HUES48 (cell line): ENCODE measurements around the gene RUNX1.

Experiments
- H3K27ac ChIP-seq: one replicate; pipeline ENCODE4 v1.7.0; 2013; ENCODE audit warnings: low read depth, low read length, inconsistent platforms
- H3K27me3 ChIP-seq: 2 replicates; pipeline ENCODE4 v1.6.1; 2013; ENCODE audit warnings: mild to moderate bottlenecking, low read length; ENCODE audit not compliant: control insufficient read depth, insufficient read depth
- H3K36me3 ChIP-seq: 2 replicates; pipeline ENCODE4 v1.6.1; 2013; ENCODE audit warnings: low read length; ENCODE audit not compliant: control insufficient read depth, insufficient read depth
- H3K4me1 ChIP-seq: 2 replicates; pipeline ENCODE4 v1.6.1; 2013; ENCODE audit warnings: mild to moderate bottlenecking, low read length; ENCODE audit not compliant: control insufficient read depth, insufficient read depth
- H3K4me3 ChIP-seq: 2 replicates; pipeline ENCODE4 v1.5.1; 2013; ENCODE audit warnings: mild to moderate bottlenecking, low read depth, low read length
- H3K9ac ChIP-seq: 2 replicates; pipeline ENCODE4 v1.6.1; 2013; ENCODE audit warnings: mild to moderate bottlenecking, low read depth, low read length, moderate library complexity
- H3K9me3 ChIP-seq: 2 replicates; pipeline ENCODE4 v1.6.1; 2013; ENCODE audit warnings: low read length; ENCODE audit not compliant: control insufficient read depth, insufficient read depth

Gene RUNX1

GRCh38 chr21:35081861-35082260 is 32.8 kb upstream of the RUNX1 start:
- Histone ChIP-seq H3K36me3 (no peaks in the 10 kb centered on the region), H3K4me1 (no peaks in the 10 kb centered on the region), H3K27ac (no peak overlapping the region), H3K4me3 (no peak overlapping the region), H3K9me3 (no peaks in the 10 kb centered on the region), H3K27me3 (no peaks in the 10 kb centered on the region), H3K9ac (no peak overlapping the region)

DNA sequence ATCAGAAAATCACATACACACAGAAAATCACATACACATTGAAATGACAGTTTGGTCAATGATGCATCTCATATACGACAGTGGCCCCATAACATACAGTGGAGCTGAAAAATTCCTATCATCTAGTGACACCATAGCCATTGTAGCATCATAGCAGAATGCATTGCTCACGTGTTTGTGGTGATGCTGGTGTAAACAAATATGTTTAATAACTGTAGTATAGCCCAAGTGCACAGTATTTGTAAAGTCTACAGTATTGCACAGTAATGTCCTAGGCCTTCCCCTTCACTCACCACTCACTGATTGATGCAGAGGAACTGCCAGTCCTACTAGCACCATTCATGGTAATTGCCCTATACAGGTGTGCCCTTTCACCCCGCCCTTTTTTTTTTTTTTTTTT is 30.1 kb upstream of the RUNX1 start:
- Histone ChIP-seq H3K9ac (no peak overlapping the region), H3K27me3 (no peaks in the 10 kb centered on the region), H3K9me3 (no peaks in the 10 kb centered on the region), H3K4me3 (no peak overlapping the region), H3K4me1 (no peaks in the 10 kb centered on the region), H3K36me3 (no peaks in the 10 kb centered on the region), H3K27ac (no peak overlapping the region)

DNA sequence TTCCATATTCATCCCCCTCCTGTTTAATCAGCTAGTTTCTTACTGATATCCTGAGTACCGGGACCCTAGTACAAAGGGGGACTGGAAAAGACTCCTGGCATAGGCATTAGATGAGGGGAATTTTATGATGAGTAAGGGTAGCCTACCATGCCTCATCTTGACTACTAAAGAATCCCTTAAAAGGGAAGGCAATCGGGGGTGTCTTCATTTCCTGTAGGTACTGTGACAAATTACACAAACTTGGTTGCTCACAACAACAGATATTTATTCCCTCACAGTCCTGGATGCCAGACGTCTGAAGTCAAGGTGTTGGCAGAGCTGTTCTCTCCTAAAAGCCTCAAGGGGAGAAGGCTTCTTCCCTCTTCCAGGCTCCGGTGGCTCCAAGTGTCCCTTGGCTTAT is 28.9 kb upstream of the RUNX1 start:
- Histone ChIP-seq H3K4me1 (no peaks in the 10 kb centered on the region), H3K9ac (no peak overlapping the region), H3K27me3 (no peaks in the 10 kb centered on the region), H3K4me3 (no peak overlapping the region), H3K36me3 (no peaks in the 10 kb centered on the region), H3K27ac (no peak overlapping the region), H3K9me3 (no peaks in the 10 kb centered on the region)

DNA sequence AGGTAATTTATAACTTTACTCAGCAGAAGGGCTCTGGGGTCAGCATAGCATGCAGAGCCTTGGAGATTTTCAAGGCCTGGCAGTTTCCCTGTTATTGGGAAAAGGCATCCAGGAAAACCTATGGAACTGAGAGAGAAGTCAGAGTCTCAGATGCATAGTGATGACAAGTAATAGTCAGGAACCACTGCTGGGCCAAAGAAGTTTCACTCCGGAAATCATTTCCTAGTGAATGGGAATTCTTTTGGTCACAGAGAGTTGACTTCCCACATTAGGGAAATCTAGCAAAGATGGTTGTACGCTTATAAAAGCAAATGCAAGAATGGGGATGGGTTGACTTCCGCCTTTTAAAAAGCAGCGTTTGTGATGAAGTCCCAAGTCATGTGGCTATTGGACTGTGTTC is 28.4 kb upstream of the RUNX1 start:
- Histone ChIP-seq H3K36me3 (no peaks in the 10 kb centered on the region), H3K4me1 (no peaks in the 10 kb centered on the region), H3K9me3 (no peaks in the 10 kb centered on the region), H3K27me3 (no peaks in the 10 kb centered on the region), H3K27ac (no peak overlapping the region), H3K9ac (no peak overlapping the region), H3K4me3 (no peak overlapping the region)

DNA sequence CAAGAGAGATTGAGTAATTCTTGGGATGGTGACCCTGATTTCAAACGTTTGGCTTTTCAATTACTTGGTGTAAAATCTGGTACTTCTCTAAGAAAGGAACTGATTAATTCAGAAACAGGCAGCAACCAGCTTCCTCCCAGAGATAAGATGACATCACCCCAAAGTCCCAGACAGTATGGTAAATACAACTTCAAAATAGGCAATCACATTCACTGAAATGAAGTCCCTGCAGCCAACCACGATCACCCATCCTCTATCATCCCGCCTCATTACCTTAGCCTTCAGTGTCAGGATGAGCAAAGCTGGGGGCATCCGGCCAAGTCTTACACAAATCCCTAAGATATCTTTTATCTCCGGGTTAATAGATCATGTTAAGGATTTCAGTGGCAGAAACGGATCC is 26.4 kb upstream of the RUNX1 start:
- H3K27ac ChIP-seq = no peak overlapping the region
- no peaks in the 10 kb centered on the region for H3K4me1 ChIP-seq

DNA sequence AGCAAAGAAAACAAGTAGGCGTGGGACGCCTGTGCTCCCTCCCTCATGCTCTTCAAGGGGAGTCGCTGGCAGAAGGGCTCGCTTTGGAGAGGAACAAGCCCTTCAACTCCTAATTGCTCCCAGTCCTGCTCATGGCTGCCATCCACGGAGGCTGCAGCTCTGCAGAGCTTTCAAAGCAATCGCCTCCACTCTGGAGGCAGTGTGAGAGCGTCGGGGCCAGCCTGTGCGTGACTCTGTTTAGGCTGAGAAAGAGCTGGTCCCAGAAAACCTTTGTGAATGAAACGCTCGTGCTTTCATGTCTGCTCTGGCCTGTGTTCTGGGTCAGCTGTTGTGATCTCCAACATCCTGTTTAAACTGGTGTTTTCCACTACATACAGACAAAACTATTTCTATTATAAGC is 23.9 kb upstream of the RUNX1 start:
- no peaks in the 10 kb centered on the region for H3K4me1 ChIP-seq
- H3K9me3 ChIP-seq = no peaks in the 10 kb centered on the region
- no peak overlapping the region for H3K4me3 ChIP-seq
- no peaks in the 10 kb centered on the region for H3K36me3 ChIP-seq
- H3K9ac ChIP-seq = no peak overlapping the region
- H3K27me3 ChIP-seq = no peaks in the 10 kb centered on the region
- H3K27ac ChIP-seq = no peak overlapping the region

More for the DNA sequence above, 26.4 kb upstream of the RUNX1 start:
- H3K36me3 ChIP-seq = no peaks in the 10 kb centered on the region
- H3K27me3 ChIP-seq = no peaks in the 10 kb centered on the region
- no peak overlapping the region for H3K9ac ChIP-seq
- H3K4me3 ChIP-seq = no peak overlapping the region
- no peaks in the 10 kb centered on the region for H3K9me3 ChIP-seq

DNA sequence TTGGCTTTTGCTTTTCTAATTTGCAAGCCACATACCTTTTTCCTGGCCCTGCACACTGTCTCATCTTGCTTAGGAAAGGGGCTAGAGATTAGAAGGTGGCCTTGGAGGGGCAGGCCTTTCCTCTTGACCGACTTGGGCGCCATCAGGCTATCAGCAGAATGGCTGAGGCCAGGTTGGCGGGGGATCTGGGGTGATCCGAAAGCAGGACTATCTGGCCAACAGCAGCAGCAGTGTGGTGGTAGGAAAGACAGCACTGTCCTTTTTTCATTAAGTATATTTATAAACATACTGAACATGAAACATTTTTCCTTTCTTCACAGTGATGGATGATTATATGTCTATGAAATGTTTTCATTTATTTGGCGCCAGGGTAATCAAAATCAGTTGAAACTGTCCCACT is 23.5 kb upstream of the RUNX1 start:
- Histone ChIP-seq H3K9me3 (no peaks in the 10 kb centered on the region), H3K9ac (no peak overlapping the region), H3K4me3 (no peak overlapping the region), H3K27ac (no peak overlapping the region), H3K4me1 (no peaks in the 10 kb centered on the region), H3K36me3 (no peaks in the 10 kb centered on the region), H3K27me3 (no peaks in the 10 kb centered on the region)

GRCh38 chr21:35071347-35071746 is 22.2 kb upstream of the RUNX1 start:
- Histone ChIP-seq H3K9me3 (no peaks in the 10 kb centered on the region), H3K36me3 (no peaks in the 10 kb centered on the region), H3K4me3 (no peak overlapping the region), H3K27ac (no peak overlapping the region), H3K27me3 (no peaks in the 10 kb centered on the region), H3K4me1 (no peaks in the 10 kb centered on the region), H3K9ac (no peak overlapping the region)

GRCh38 chr21:35070436-35070835 is 21.3 kb upstream of the RUNX1 start:
- H3K36me3 ChIP-seq = no peaks in the 10 kb centered on the region
- H3K27me3 ChIP-seq = no peaks in the 10 kb centered on the region
- H3K4me1 ChIP-seq = no peaks in the 10 kb centered on the region

DNA sequence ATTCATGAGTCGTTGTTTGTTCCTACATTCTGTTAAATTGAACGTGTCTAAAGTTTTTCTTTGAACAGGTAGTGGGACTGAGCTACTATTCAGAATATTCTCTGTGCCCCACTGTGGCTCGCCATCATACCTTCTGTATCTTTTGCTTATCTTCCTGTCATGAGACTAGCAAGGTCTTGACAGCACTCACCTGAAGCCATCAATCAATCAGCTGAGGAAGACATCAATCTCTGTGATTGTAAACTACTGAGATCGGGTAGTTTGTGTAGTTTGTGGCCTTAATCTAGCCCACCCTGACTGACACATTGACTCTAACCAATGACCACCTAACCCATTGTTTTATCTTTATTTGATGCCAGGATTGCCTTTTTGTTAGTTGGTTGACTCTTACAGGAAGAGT is 17.7 kb upstream of the RUNX1 start:
- Histone ChIP-seq H3K9me3 (no peaks in the 10 kb centered on the region), H3K4me3 (no peak overlapping the region), H3K36me3 (no peaks in the 10 kb centered on the region), H3K9ac (no peak overlapping the region), H3K27me3 (no peaks in the 10 kb centered on the region), H3K27ac (no peak overlapping the region), H3K4me1 (0 out of 2 replicates have a peak, but pooled peaks cover 5% of the 10 kb centered on the region)

More at GRCh38 chr21:35070436-35070835, 21.3 kb upstream of the RUNX1 start:
- Histone ChIP-seq H3K9ac (no peak overlapping the region), H3K9me3 (no peaks in the 10 kb centered on the region), H3K4me3 (no peak overlapping the region), H3K27ac (no peak overlapping the region)

- 0 out of 2 replicates have a peak, but pooled peaks cover 5% of the 10 kb centered on the region for H3K4me1 ChIP-seq
- no peak overlapping the region for H3K27ac ChIP-seq
These were observed 14.5 kb upstream of the RUNX1 start for GRCh38 chr21:35063428-35064172.

More at GRCh38 chr21:35063428-35064172, 14.5 kb upstream of the RUNX1 start:
- H3K4me3 ChIP-seq = no peak overlapping the region
- no peaks in the 10 kb centered on the region for H3K36me3 ChIP-seq
- H3K9me3 ChIP-seq = no peaks in the 10 kb centered on the region
- H3K27me3 ChIP-seq = no peaks in the 10 kb centered on the region
- no peak overlapping the region for H3K9ac ChIP-seq
